Mesenchymal stem cell (in vitro differentiated cells and primary cell): ENCODE measurements around the gene MKNK2.

ENCODE experiments used
- DNase-seq: peaks from one replicate; pipeline ENCODE4 v3.0.0-alpha.2; 2013
- H2AFZ ChIP-seq: one replicate; pipeline ENCODE4 v1.6.1; 2013; ENCODE audit warnings: low read depth, mild to moderate bottlenecking, control low read depth, inconsistent platforms, low read length, moderate library complexity
- H2AK5ac ChIP-seq: 2 replicates; pipeline ENCODE4 v1.6.1; 2013; ENCODE audit warnings: low read length, moderate library complexity, mild to moderate bottlenecking, inconsistent platforms; ENCODE audit not compliant: severe bottlenecking
- H2BK120ac ChIP-seq: one replicate; pipeline ENCODE4 v1.6.1; 2013; ENCODE audit warnings: low read depth, mild to moderate bottlenecking, inconsistent platforms, low read length, moderate library complexity
- H2BK12ac ChIP-seq, 2 experiments: one replicate each; pipeline ENCODE4 v1.6.1; 2013; ENCODE audit warnings: inconsistent platforms in 2 of 2, low read length in 2 of 2, mild to moderate bottlenecking in 2 of 2, moderate library complexity in 2 of 2, control low read depth in 1 of 2
- H2BK15ac ChIP-seq: one replicate; pipeline ENCODE4 v1.6.1; 2013; ENCODE audit warnings: mild to moderate bottlenecking, low read depth, inconsistent platforms; ENCODE audit not compliant: poor library complexity, severe bottlenecking
- H2BK5ac ChIP-seq: 2 replicates; pipeline ENCODE4 v1.6.1; 2013; ENCODE audit warnings: low read depth, mild to moderate bottlenecking, low read length, control low read depth, inconsistent platforms; ENCODE audit not compliant: poor library complexity, severe bottlenecking
- H3K14ac ChIP-seq, 2 experiments: one replicate each; pipeline ENCODE4 v1.6.1; 2013; ENCODE audit warnings: inconsistent platforms in 2 of 2, low read length in 2 of 2, control low read depth in 1 of 2, mild to moderate bottlenecking in 1 of 2, moderate library complexity in 1 of 2
- H3K18ac ChIP-seq, 2 experiments: one replicate each; pipeline ENCODE4 v1.6.1; 2013; ENCODE audit warnings: inconsistent platforms in 2 of 2, low read length in 2 of 2, control low read depth in 1 of 2, low read depth in 1 of 2, mild to moderate bottlenecking in 1 of 2
- H3K23ac ChIP-seq, 2 experiments: one replicate each; pipeline ENCODE4 v1.6.1; 2013; ENCODE audit warnings: inconsistent platforms in 2 of 2, low read length in 2 of 2, mild to moderate bottlenecking in 2 of 2, moderate library complexity in 2 of 2, control low read depth in 1 of 2
- H3K27ac ChIP-seq: 2 replicates; pipeline ENCODE4 v1.5.1; 2013; ENCODE audit warnings: mild to moderate bottlenecking, moderate library complexity, low read length, control low read depth, inconsistent platforms; ENCODE audit not compliant: poor library complexity, severe bottlenecking
- H3K27me3 ChIP-seq, 2 experiments: 2 replicates each; pipeline versions ENCODE4 v1.6.1 to v1.7.0; 2013; ENCODE audit warnings: low read length in 2 of 2, mild to moderate bottlenecking in 2 of 2, moderate library complexity in 2 of 2, control low read depth in 1 of 2, inconsistent platforms in 1 of 2; ENCODE audit not compliant: control insufficient read depth in 1 of 2, insufficient read depth in 1 of 2
- H3K36me3 ChIP-seq, 2 experiments: 2 replicates each; pipeline versions ENCODE4 v1.6.1 to v1.7.0; 2013; ENCODE audit warnings: low read length in 2 of 2, control low read depth in 1 of 2, inconsistent platforms in 1 of 2, low read depth in 1 of 2, mild to moderate bottlenecking in 1 of 2; ENCODE audit not compliant: insufficient read depth in 2 of 2, control insufficient read depth in 1 of 2
- H3K4ac ChIP-seq, 2 experiments: one replicate each; pipeline ENCODE4 v1.6.1; 2013; ENCODE audit warnings: inconsistent platforms in 2 of 2, low read length in 2 of 2, mild to moderate bottlenecking in 2 of 2, moderate library complexity in 2 of 2, control low read depth in 1 of 2, low read depth in 1 of 2
- H3K4me1 ChIP-seq: 2 replicates; pipeline ENCODE4 v1.6.1; 2013; ENCODE audit warnings: low read depth, low read length, control low read depth; ENCODE audit not compliant: control insufficient read depth, insufficient read depth
- H3K4me2 ChIP-seq: 2 replicates; pipeline ENCODE4 v1.6.1; 2013; ENCODE audit warnings: low read length, mild to moderate bottlenecking, inconsistent platforms; ENCODE audit not compliant: poor library complexity, severe bottlenecking
- H3K4me3 ChIP-seq, 2 experiments: 2 replicates each; pipeline versions ENCODE4 v1.5.1 to v1.7.0; 2013; ENCODE audit warnings: low read length in 2 of 2, mild to moderate bottlenecking in 2 of 2, control low read depth in 1 of 2, low read depth in 1 of 2; ENCODE audit not compliant: insufficient read depth in 1 of 2
- H3K79me1 ChIP-seq: replicated peaks from 2 replicates; pipeline ENCODE4 v1.6.1; 2013; ENCODE audit warnings: mild to moderate bottlenecking, control low read depth, low read length, inconsistent platforms; ENCODE audit not compliant: poor library complexity, severe bottlenecking
- H3K9ac ChIP-seq: 2 replicates; pipeline ENCODE4 v1.7.0; 2013; ENCODE audit warnings: mild to moderate bottlenecking, low read length, moderate library complexity
- H3K9me3 ChIP-seq: 2 replicates; pipeline ENCODE4 v1.7.0; 2013; ENCODE audit warnings: mild to moderate bottlenecking, low read length; ENCODE audit not compliant: control insufficient read depth
- H4K8ac ChIP-seq: one replicate; pipeline ENCODE4 v1.6.1; 2013; ENCODE audit warnings: inconsistent platforms, mild to moderate bottlenecking, low read length, moderate library complexity
- H4K91ac ChIP-seq: one replicate; pipeline ENCODE4 v1.6.1; 2013; ENCODE audit warnings: mild to moderate bottlenecking, low read length, inconsistent platforms
- WGBS: methylation state at CpG from one replicate; pipeline ENCODE4 v1.1.7; 2013; ENCODE audit warnings: mixed read lengths; 5-methylcytosine and 5-hydroxymethylcytosine counted together

MKNK2 gene

GRCh38 chr19:2012941-2013682 lies 37.9 kb downstream of the MKNK2 start:
- Histone ChIP-seq H3K4me1 (peaks cover 35% of the 10 kb centered on the region), H3K27ac (no peak overlapping the region), H4K91ac (peak overlapping the region; percentile 35), H3K4ac (no peak overlapping the region), H3K18ac (no peak overlapping the region), H2BK15ac (no peak overlapping the region), H3K4me3 (no peak overlapping the region), H3K79me1 (peaks cover 35% of the 10 kb centered on the region), H2BK12ac (no peak overlapping the region), H2AFZ (no peak overlapping the region), H2AK5ac (no peak overlapping the region), H3K4me2 (no peak overlapping the region), H2BK5ac (no peak overlapping the region), H4K8ac (no peak overlapping the region), H3K9ac (no peak overlapping the region), H3K27me3 (no peaks in the 10 kb centered on the region), H3K23ac (no peak overlapping the region), H3K36me3 (peaks cover 0 to 31% of the 10 kb centered on the region in 2 experiments), H3K14ac (no peak overlapping the region), H3K9me3 (no peaks in the 10 kb centered on the region), H2BK120ac (no peak overlapping the region)
- DNase-seq = no peak
- 96% methylated on average over 21 of the region's 21 CpGs for WGBS

- 97% methylated on average over 12 of the region's 12 CpGs for WGBS
- H2AK5ac ChIP-seq = no peak overlapping the region
- H3K14ac ChIP-seq = no peak overlapping the region
- H2BK5ac ChIP-seq = no peak overlapping the region
- H2AFZ ChIP-seq = no peak overlapping the region
- H3K18ac ChIP-seq = no peak overlapping the region
- H3K4me3 ChIP-seq = no peak overlapping the region
- H3K9me3 ChIP-seq = no peaks in the 10 kb centered on the region
- no peak overlapping the region for H3K27ac ChIP-seq
- DNase-seq = no peak
- no peak overlapping the region for H2BK120ac ChIP-seq
- no peak overlapping the region for H2BK15ac ChIP-seq
- peaks cover 0 to 31% of the 10 kb centered on the region in 2 experiments for H3K36me3 ChIP-seq
- H3K79me1 ChIP-seq = peaks cover 36% of the 10 kb centered on the region
- H2BK12ac ChIP-seq = no peak overlapping the region
- no peak overlapping the region for H4K91ac ChIP-seq
- H3K9ac ChIP-seq = no peak overlapping the region
- peaks cover 33% of the 10 kb centered on the region for H3K4me1 ChIP-seq
- H3K4ac ChIP-seq = no peak overlapping the region
- no peak overlapping the region for H3K4me2 ChIP-seq
- no peak overlapping the region for H4K8ac ChIP-seq
- no peaks in the 10 kb centered on the region for H3K27me3 ChIP-seq
- no peak overlapping the region for H3K23ac ChIP-seq
Measured at GRCh38 chr19:2011169-2011568, 39.9 kb downstream of the MKNK2 start.

DNA sequence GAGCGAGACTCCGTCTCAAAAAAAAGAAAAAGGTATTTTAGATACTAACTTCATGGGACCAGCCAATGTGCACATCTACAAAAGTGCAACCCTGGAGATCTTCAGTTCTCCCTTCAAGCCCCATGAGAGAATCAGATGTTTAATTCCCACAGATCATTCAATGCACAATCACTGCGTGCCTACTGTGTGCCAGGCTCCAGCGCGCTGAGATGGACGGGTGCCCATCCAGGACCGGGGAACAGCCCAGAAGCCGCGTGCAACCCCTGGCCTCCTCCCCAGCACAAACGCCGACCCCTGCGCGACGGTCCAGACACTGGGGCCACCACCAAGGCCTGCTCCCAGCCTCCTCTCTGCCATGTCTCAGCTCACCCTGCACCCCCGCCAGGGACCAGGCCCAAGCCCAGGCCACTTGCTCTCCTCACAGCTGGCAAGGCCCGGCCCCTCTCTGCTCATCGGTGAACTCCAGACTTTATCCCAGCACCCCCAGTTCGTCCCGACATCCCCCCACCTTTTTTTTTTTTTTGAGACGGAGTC lies 40.8 kb downstream of the MKNK2 start:
- DNase-seq = no peak
- Histone ChIP-seq H2AK5ac (no peak overlapping the region), H4K8ac (no peak overlapping the region), H3K27ac (no peak overlapping the region), H3K79me1 (peaks cover 37% of the 10 kb centered on the region), H3K27me3 (no peaks in the 10 kb centered on the region), H3K4me2 (no peak overlapping the region), H3K4me3 (no peak overlapping the region), H2BK120ac (no peak overlapping the region), H3K18ac (no peak overlapping the region), H3K9me3 (no peaks in the 10 kb centered on the region), H3K9ac (no peak overlapping the region), H3K4ac (no peak overlapping the region), H4K91ac (no peak overlapping the region), H2AFZ (no peak overlapping the region), H3K14ac (no peak overlapping the region), H2BK15ac (no peak overlapping the region), H2BK12ac (no peak overlapping the region), H3K4me1 (peaks cover 36% of the 10 kb centered on the region), H3K36me3 (peaks cover 0 to 31% of the 10 kb centered on the region in 2 experiments), H3K23ac (no peak overlapping the region), H2BK5ac (no peak overlapping the region)
- WGBS = 98% methylated on average over 20 of the region's 20 CpGs

DNA sequence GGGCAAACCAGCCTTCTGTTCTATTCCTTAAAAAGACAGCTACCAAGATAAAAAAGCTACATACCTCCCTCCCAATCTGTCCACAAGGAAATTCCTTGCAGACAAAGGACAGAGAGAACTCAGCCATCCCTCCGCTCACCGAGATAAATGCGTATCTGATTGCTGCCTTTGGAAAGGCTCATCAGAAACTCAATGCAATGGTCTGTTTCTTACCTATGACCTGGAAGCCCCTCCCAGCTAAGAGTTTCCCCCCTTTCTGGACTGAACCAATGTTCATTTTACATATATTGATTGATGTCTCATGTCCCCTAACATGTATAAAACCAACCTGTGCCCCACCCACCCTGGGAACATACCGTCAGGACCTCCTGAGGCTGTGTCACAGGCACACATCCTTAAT lies 47.2 kb downstream of the MKNK2 start:
- H3K79me1 ChIP-seq = peaks cover 25% of the 10 kb centered on the region
- H3K14ac ChIP-seq = no peak overlapping the region
- no peak overlapping the region for H4K8ac ChIP-seq
- no peak overlapping the region for H2BK12ac ChIP-seq
- peaks cover 16 to 43% of the 10 kb centered on the region in 2 experiments for H3K36me3 ChIP-seq
- no peak overlapping the region for H3K27ac ChIP-seq
- no peak overlapping the region for H2BK5ac ChIP-seq
- peak overlapping the region; percentile 66 for H2AK5ac ChIP-seq
- no peak overlapping the region for H3K4me2 ChIP-seq
- H4K91ac ChIP-seq = no peak overlapping the region
- H3K9me3 ChIP-seq = no peaks in the 10 kb centered on the region
- no peak overlapping the region for H2AFZ ChIP-seq
- DNase-seq = no peak
- H2BK15ac ChIP-seq = no peak overlapping the region
- no peak overlapping the region for H3K4me3 ChIP-seq
- no peak overlapping the region for H3K4ac ChIP-seq
- WGBS = 97% methylated on average over 4 of the region's 4 CpGs
- no peak overlapping the region for H3K9ac ChIP-seq
- H3K18ac ChIP-seq = no peak overlapping the region
- no peak overlapping the region for H3K23ac ChIP-seq
- H3K4me1 ChIP-seq = peaks cover 19% of the 10 kb centered on the region
- no peaks in the 10 kb centered on the region for H3K27me3 ChIP-seq
- no peak overlapping the region for H2BK120ac ChIP-seq
